NOMO-1 treated with dmso at 0.1 percent for 144 hours (cell line): ENCODE results near the gene ADARB2.
"Not testable (repeated sequence)": the region's sequence is repeated elsewhere in the genome, so short reads cannot be mapped to it uniquely, and the experiment has no call there.

Source experiments
- DNase-seq: peaks from one replicate; lab custom pipeline; 2025; ENCODE audit not compliant: unreplicated experiment; lab: John Stamatoyannopoulos, UW

ADARB2 gene

GRCh38 chr10:1362589-1363445 is 374.5 kb downstream of the ADARB2 start:
- no peak for DNase-seq

- DNase-seq: no peak
These were observed 375.8 kb downstream of the ADARB2 start for GRCh38 chr10:1361411-1362105.

GRCh38 chr10:1360558-1361164 is 376.7 kb downstream of the ADARB2 start:
- no peak for DNase-seq

GRCh38 chr10:1360011-1360557 is 377.2 kb downstream of the ADARB2 start:
- DNase-seq: no peak

DNA sequence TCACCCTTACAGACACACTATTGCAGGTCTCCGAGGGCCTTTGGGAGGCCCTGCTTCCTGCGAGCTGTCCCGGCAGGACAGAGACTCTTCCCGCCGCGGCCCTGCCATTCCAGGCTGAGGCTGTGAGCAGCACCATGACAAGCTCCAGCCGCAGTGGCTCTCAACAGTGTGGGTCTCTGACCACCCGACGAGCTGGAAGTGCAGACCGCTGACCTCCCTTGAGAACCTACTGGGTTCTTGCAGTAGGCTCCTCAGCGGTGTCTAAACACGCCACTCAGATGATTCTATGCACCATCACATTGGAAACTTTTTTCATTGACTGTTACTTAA is 377.7 kb downstream of the ADARB2 start:
- no peak for DNase-seq

GRCh38 chr10:1358860-1359625 is 378.3 kb downstream of the ADARB2 start:
- no peak for DNase-seq

GRCh38 chr10:1358147-1358546 is 379.2 kb downstream of the ADARB2 start:
- DNase-seq: no peak

DNA sequence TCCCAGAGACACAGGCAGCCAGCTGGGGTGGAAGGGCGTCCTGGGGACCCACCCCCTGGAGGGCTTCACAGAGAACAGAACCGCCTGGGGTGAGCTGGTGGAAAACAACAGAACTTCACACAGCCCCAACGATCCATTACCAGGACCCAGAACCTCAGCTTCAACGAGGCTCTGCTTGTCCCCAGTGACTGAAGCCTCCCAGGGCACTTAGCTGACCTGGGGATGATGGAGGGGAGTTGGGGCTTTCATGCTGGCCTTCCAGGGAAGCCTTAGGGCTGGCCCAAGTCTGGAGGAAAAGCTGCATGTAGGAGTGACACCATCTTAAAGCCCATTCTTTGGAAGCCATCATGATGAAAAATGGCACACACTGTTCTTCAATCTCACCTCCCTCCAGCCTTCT is 381.0 kb downstream of the ADARB2 start:
- no peak for DNase-seq

DNA sequence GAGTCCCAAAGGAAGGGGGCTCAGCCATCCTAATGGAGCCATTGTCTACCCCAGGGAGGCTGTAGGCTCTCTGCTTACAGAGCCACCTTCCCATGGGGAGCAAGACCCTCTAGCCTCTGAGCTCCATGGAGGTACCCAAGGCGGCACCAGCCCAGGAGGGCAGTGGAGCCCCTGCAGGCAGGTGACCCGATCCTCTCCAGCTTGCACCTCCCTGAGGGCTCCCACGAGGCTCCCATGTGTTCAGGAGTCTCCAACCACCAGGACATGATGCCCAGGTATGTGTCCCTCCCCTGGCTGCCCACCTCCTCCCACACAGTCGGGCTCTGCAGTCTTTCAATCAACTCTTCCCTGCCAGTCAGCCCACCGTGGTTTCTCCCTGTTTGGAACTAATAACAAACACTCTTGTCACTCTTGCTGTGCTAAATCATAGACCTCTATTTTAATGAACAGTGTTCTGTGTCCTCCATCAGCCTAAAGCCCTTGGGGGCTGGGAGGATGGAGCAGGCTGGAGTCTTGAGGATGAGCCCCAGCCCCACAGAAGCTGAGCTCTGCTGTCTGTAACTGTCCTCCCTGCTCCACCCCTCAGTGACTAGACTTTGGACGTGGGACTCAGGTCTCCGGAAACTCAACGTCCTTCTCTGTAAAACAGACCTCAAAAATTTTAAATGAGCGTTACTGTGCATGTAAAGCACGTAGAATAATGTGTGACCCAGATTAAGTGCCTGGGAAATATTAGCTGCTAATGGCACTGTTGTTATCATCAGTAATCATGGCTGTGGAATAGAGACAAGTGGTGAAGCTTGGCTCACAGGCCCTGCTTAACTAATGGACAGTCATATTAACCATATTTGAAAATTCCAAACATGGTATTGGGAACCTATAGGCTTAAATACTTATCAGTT is 382.3 kb downstream of the ADARB2 start:
- DNase-seq: no peak

DNA sequence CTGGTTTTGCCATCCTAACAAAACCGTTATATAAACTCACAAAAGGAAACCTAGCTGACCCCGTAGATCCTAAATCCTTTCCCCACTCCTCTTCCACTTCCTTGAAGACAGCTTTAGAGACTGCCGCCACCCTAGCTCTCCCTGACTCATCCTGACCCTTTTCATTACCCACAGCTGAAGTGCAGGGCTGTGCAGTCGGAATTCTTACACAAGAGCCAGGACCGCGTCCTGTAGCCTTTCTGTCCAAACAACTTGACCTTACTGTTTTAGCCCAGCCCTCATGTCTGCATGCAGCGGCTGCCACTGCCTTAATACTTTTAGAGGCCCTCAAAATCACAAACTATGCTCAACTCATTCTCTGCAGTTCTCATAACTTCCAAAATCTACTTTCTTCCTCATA is 385.0 kb downstream of the ADARB2 start:
- DNase-seq: not testable (repeated sequence)

DNA sequence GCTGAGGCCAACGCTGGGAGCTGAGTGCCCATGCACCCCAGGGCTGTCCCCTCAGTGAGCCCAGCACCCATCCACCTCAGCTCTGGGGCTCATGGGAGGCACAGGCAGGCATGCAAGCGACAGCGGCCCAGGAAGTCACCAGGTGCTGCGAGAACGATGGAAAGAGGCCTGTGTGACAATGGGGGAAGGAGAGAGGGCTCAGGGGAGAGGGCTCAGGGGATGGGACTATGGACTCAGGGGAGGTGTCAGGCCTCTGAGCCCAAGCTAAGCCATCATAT is 388.6 kb downstream of the ADARB2 start:
- no peak for DNase-seq

DNA sequence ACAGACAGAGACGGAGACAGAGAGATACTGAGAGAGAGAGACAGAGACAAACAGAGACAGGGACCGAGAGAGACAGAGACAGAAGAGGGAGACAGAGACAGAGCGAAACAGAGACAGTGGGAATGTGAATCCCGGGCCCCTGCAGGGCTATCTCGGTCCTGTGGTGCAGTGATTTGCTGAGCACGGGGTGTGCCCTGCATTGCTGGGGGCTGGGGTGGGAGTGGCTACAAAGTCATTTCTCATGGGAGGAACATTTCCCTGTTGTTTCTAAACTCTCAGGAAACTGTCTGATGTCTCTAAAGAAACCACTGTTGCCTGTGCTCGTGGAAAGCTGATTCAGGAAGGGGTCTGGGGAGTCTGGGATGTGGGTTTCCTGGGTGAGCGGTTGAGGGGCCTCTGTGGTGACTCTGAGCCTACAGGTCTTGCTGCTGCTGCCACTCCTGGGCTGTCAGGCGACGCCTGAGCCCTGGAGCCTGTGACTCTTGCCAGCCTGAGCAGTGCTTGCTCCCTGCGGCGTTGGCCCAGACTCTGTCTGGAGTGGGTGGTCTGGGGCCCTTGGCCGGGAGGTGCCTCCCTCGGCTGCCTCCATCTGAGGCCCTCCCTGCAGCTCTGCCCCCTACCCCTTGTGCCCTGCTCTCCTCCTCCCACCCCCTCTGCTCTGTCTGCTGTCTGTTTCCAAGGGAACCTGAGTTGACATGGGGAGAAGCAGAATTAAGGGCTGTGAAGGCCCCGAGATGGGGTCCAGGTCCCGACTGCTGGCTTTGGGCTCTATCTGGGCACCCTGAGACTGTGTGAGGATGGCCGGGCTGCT is 389.2 kb downstream of the ADARB2 start:
- DNase-seq: no peak

DNA sequence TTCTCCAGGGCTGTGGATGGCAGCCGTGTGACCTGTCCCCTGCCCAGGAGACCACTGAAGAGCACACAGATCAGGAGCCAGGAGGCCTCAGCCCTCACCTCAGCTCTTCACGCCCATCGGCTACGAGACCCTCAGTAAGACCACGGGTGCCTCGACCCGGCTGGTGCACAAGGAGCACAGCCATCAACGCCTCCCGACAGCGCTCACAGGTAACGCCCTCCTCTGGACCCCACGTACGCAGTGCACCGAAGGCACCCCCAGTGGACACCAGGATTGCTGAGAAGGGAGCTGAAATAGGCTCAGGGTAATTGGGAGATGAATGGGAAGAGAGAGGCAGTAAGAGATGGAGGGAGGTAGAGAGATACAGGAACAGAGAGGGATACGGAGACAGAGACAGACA is 389.8 kb downstream of the ADARB2 start:
- no peak for DNase-seq

DNA sequence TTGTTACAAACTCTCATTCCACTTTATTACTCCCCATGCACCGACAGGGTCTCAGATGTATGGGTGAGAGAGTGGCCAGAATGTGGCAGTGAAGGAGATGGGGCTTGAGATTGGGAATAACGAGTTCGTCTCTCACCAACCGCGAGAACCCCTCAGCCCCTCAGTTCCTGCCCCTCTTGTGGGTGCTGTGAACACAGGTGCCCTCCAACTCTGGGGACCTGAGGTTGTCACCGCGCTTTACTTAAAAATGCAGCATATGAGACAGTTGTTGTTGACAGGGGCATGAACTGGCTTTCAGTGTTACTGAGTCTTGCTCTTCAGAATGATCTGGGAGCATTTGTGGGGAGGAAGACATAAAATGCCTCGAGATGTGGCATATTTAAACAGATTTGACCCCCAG is 391.1 kb downstream of the ADARB2 start:
- DNase-seq: no peak

DNA sequence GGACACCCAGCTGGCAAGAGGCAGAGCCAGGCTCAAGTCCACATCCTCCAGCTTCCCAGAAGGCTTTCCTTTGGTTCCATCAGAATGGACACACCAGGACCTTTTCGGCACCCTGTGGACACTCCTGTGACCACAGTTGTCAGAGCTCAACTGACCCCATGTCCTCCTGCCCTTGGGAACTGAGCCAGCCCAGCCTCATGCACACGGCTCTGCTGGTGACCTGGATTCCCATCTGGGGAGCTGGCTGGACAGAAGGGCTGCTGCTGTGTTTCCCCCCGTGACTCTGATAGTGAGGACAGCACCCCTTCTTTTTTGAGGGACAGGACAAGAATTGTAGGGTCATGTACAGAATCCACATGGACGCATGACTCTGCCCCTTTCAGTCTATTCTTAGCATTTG is 392.0 kb downstream of the ADARB2 start:
- no peak for DNase-seq

DNA sequence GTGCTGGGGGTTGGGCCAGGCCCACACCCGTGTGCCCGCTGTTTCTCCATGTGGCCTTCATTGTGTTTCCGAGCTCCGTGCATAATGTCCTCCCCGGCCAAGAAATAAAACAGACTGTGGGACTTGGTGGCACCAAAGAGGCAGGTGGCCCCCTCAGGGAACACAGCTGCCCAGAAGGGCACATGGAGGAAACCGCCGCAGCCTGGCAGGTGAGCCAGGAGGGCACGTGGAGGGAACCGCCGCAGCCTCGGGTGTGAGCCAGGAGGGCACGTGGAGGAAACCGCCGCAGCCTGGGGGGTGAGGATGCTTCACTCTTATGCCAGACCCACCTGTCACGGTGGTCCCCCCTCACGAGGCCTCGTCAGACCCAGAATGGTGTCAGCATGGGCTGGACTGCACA is 392.5 kb downstream of the ADARB2 start:
- DNase-seq: no peak

DNA sequence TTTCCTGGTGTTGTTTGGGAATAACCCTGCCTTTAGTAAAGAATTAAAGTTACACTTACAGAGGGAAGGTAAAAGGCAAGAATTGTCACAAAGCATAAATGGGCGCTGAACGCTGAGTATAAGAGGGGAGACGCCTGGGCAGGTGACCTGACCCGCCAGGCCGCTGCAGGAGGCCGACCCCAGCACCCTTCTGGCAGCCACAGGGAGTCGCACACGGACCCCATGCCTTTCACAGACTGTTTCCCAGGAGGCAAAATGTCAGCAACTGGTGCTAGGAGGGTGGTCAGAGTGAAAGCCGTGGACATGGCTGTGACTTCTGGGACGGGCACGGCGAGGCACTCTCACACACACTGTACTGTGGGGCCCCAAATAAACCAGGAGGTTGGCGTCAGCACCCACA is 392.9 kb downstream of the ADARB2 start:
- DNase-seq: no peak

- DNase-seq: no peak
These were observed 394.1 kb downstream of the ADARB2 start for GRCh38 chr10:1343176-1343575.

- not testable (repeated sequence) for DNase-seq
These were observed 396.3 kb downstream of the ADARB2 start for GRCh38 chr10:1341052-1341451.

DNA sequence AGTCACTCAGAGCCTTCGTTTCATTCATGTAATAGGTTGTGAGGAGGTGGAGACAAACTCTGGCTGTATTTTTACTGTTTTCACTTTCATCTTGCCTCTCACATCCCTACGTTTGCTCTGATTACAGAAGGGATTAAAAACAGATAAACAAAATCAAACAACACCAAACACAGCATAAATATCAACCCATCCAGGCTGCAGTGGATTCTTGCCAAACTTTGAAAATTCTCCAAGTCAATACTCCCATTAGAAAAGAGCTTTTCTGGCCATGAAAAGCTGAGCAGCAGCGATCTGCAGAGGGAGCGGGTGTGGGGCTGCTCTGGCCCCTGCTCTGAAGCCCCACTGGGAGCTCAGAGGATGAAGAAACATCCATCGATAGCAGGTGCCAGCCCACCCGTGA is 397.9 kb downstream of the ADARB2 start:
- DNase-seq: no peak
